GM23338 (cell line): ENCODE measurements around the gene LRRC2. TPM values are rescaled to one million over a fixed set of nuclear protein-coding genes. Genes with fewer than 3 reads are reported as not detected.

Experiments used
- ATAC-seq: fragments of 200-7000 bp; cut with Tn5 transposase; 3 replicates; pipeline ENCODE4 v1.9.1; 2020
- DNase-seq: peaks from one replicate; pipeline ENCODE4 v3.0.0-alpha.2; 2015; ENCODE audit warnings: low spot score
- H2AFZ ChIP-seq: fragments of 200-600 bp; sonication (generic); 2 replicates; pipeline ENCODE4 v1.8.0; 2016; ENCODE audit warnings: antibody characterized with exemption, mild to moderate bottlenecking, moderate library complexity
- H3F3A ChIP-seq: fragments of 200-600 bp; sonication (generic); replicated peaks from 2 replicates; pipeline ENCODE4 v1.8.0; 2017; ENCODE audit warnings: antibody characterized with exemption, mixed run types, low read depth
- H3K27ac ChIP-seq: fragments of 200-600 bp; sonication (generic); 2 replicates; pipeline ENCODE4 v1.6.1; 2016; ENCODE audit warnings: low read depth
- H3K27me3 ChIP-seq: fragments of 200-600 bp; sonication (generic); 2 replicates; pipeline ENCODE4 v1.8.0; 2016; ENCODE audit warnings: mild to moderate bottlenecking, mixed run types, moderate library complexity; ENCODE audit not compliant: insufficient read depth
- H3K36me3 ChIP-seq: fragments of 200-600 bp; sonication (generic); 2 replicates; pipeline ENCODE4 v1.8.0; 2016; ENCODE audit warnings: mild to moderate bottlenecking; ENCODE audit not compliant: insufficient read depth
- H3K4me1 ChIP-seq: fragments of 200-600 bp; sonication (generic); 2 replicates; pipeline ENCODE4 v1.8.0; 2016; ENCODE audit warnings: mild to moderate bottlenecking, moderate library complexity; ENCODE audit not compliant: insufficient read depth
- H3K4me2 ChIP-seq: fragments of 200-600 bp; sonication (generic); 2 replicates; pipeline ENCODE4 v1.7.1; 2017; ENCODE audit warnings: mixed run types
- H3K4me3 ChIP-seq: fragments of 200-600 bp; sonication (generic); 2 replicates; pipeline ENCODE4 v1.6.1; 2016; ENCODE audit warnings: mixed run types
- H3K79me2 ChIP-seq: fragments of 200-600 bp; sonication (generic); replicated peaks from 2 replicates; pipeline ENCODE4 v1.8.0; 2017; ENCODE audit warnings: mild to moderate bottlenecking; ENCODE audit not compliant: insufficient read depth
- H3K9me2 ChIP-seq: fragments of 200-600 bp; sonication (generic); 2 replicates; pipeline ENCODE4 v1.8.0; 2017; ENCODE audit not compliant: insufficient read depth
- H4K20me1 ChIP-seq: fragments of 200-600 bp; sonication (generic); replicated peaks from 2 replicates; pipeline ENCODE4 v1.8.0; 2017; ENCODE audit warnings: mild to moderate bottlenecking; ENCODE audit not compliant: insufficient read depth
- H3K27ac Mint-ChIP-seq: 2 replicates; pipeline ENCODE4 v1.8.0; 2020; ENCODE audit warnings: inconsistent platforms, mild to moderate bottlenecking, moderate library complexity, mixed read lengths
- H3K27me3 Mint-ChIP-seq: 3 replicates; pipeline ENCODE4 v1.8.0; 2022; ENCODE audit warnings: low read depth, mild to moderate bottlenecking, moderate library complexity, mixed read lengths, inconsistent platforms; ENCODE audit not compliant: insufficient read depth, poor library complexity
- H3K36me3 Mint-ChIP-seq: 3 replicates; pipeline ENCODE4 v1.8.0; 2021; ENCODE audit warnings: low read depth, mild to moderate bottlenecking, inconsistent platforms, moderate library complexity, mixed read lengths
- H3K4me1 Mint-ChIP-seq: 3 replicates; pipeline ENCODE4 v1.8.0; 2020; ENCODE audit warnings: mild to moderate bottlenecking, inconsistent platforms, mixed read lengths
- H3K4me3 Mint-ChIP-seq: 3 replicates; pipeline ENCODE4 v1.8.0; 2021; ENCODE audit warnings: moderate library complexity, mild to moderate bottlenecking, inconsistent platforms, mixed read lengths
- H3K9me3 Mint-ChIP-seq: 3 replicates; pipeline ENCODE4 v1.8.0; 2020; ENCODE audit warnings: moderate library complexity, mild to moderate bottlenecking, inconsistent platforms, mixed read lengths
- CREB1 ChIP-seq: fragments of 250-450 bp; sonication (Bioruptor Pico); IDR thresholded peaks from 2 replicates; pipeline ENCODE4 v1.5.0; 2020; ENCODE audit warnings: low read depth, mild to moderate bottlenecking, moderate library complexity
- EZH2 ChIP-seq: fragments of 200-600 bp; sonication (generic); IDR thresholded peaks from one replicate; pipeline ENCODE4 v1.8.0; 2017; ENCODE audit warnings: antibody characterized with exemption, mild to moderate bottlenecking, low read depth; ENCODE audit not compliant: unreplicated experiment
- EZH2phosphoT487 ChIP-seq: fragments of 200-600 bp; sonication (generic); IDR thresholded peaks from one replicate; pipeline ENCODE4 v1.8.1; 2018; ENCODE audit warnings: antibody characterized with exemption; ENCODE audit not compliant: unreplicated experiment
- JUNB ChIP-seq: IDR thresholded peaks from one replicate; pipeline ENCODE4 v1.6.1; 2016; ENCODE audit warnings: antibody characterized with exemption; ENCODE audit not compliant: unreplicated experiment
- NANOG ChIP-seq: IDR thresholded peaks from 2 replicates; pipeline ENCODE4 v1.6.1; 2016; ENCODE audit warnings: antibody characterized with exemption, borderline replicate concordance
- POLR2AphosphoS5 ChIP-seq: IDR thresholded peaks from 2 replicates; pipeline ENCODE4 v1.6.1; 2016; ENCODE audit warnings: antibody characterized with exemption, low read depth
- STAT1 ChIP-seq: IDR thresholded peaks from one replicate; pipeline ENCODE4 v1.6.1; 2016; ENCODE audit warnings: antibody characterized with exemption; ENCODE audit not compliant: unreplicated experiment
- ZNF114 ChIP-seq: fragments of 250-450 bp; sonication (Bioruptor Pico); IDR thresholded peaks from 2 replicates; pipeline ENCODE4 v1.5.0; 2020; ENCODE audit warnings: mild to moderate bottlenecking, moderate library complexity
- ZNF331 ChIP-seq: fragments of 250-450 bp; sonication (Bioruptor Pico); IDR thresholded peaks from 2 replicates; pipeline ENCODE4 v1.5.0; 2020; ENCODE audit warnings: low read depth, mild to moderate bottlenecking, moderate library complexity
- polyA plus RNA-seq: library from polyadenylated mRNA; unstranded; fragments of >200 nt; fragmentation: Nextera tagmentation; extraction: Ambion mirVana; gene quantifications from 2 replicates; pipeline ENCODE4 v1.2.1, GENCODE V29; 2016
- total RNA-seq: library from RNA; depleted of rRNA; stranded (reverse); fragments of >200 nt; shearing (Covaris generic); gene quantifications from 2 replicates; pipeline ENCODE4 v1.2.3, GENCODE V29; 2014
- TF ChIP-seq, protein P1 (sequence below): fragments of 250-450 bp; sonication (Bioruptor Pico); IDR thresholded peaks from 2 replicates; pipeline ENCODE4 v1.5.0; 2020; ENCODE audit warnings: mild to moderate bottlenecking, moderate library complexity
- TF ChIP-seq, protein P2 (sequence below): IDR thresholded peaks from 2 replicates; pipeline ENCODE4 v1.6.1; 2016; ENCODE audit warnings: antibody characterized with exemption
- TF ChIP-seq, protein P3 (sequence below): IDR thresholded peaks from one replicate; pipeline ENCODE4 v1.6.1; 2018; ENCODE audit warnings: antibody characterized with exemption; ENCODE audit not compliant: unreplicated experiment
- TF ChIP-seq, protein P4 (sequence below), 2 experiments: fragments of 200-600 bp in 1 of 2; sonication (generic) in 1 of 2; conservative IDR thresholded peaks; 2 replicates each; pipeline versions ENCODE4 v1.5.1 to v1.6.1; 2016 to 2017; ENCODE audit warnings: antibody characterized with exemption in 2 of 2, low read depth in 2 of 2, mild to moderate bottlenecking in 2 of 2, moderate library complexity in 1 of 2

LRRC2 gene
- total and polyA plus RNA-seq, 2 experiments from 2014 or later, result 6.5 to 7.1 TPM

DNA sequence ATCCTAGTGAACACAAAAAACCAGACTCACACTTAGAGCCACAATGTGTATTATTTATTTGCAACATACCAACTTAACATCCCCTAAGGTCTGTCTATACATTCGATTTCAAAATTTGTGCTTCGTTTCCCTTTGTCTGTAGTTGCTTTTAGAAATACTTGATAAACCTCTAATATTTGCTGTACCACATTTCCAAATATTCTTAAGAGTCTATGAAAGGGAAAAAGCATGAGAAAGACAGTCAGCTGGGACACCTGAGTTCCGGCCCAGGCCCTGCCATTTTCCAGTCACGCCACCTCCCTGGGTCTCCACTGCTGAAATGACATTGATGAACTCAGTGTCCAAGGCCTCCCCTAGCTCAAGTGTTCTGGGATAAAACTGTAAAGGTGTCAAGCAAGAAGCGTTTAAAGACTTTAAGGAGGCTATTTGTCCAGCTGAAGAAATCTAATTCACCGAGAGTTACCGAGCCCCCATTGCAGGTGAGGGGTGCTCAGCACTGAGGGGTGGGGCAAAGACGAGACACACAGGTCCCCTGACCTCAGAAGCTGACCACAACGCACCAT is 26.6 kb downstream of the LRRC2 start:
- Histone ChIP-seq H4K20me1 (no peaks in the 10 kb centered on the region), H3K79me2 (no peaks in the 10 kb centered on the region), H3K4me2 (no peak overlapping the region), H3K9me2 (0 out of 2 replicates have a peak, but pooled peaks cover 2% of the 10 kb centered on the region), H3K36me3 (0 out of 2 replicates have a peak, but pooled peaks cover 3% of the 10 kb centered on the region), H3K4me1 (peaks cover 14% of the 10 kb centered on the region), H3F3A (no peaks in the 10 kb centered on the region), H3K4me3 (no peak overlapping the region), H3K27ac (no peak overlapping the region), H3K27me3 (no peaks in the 10 kb centered on the region), H2AFZ (no peak overlapping the region)
- DNase-seq, result no peak
- peaks cover 23% of the 10 kb centered on the region for H3K4me1 Mint-ChIP-seq
- no peak overlapping the region for H3K27ac Mint-ChIP-seq
- H3K27me3 Mint-ChIP-seq, result peaks cover 9% of the 10 kb centered on the region
- TF ChIP-seq, protein P1, sequence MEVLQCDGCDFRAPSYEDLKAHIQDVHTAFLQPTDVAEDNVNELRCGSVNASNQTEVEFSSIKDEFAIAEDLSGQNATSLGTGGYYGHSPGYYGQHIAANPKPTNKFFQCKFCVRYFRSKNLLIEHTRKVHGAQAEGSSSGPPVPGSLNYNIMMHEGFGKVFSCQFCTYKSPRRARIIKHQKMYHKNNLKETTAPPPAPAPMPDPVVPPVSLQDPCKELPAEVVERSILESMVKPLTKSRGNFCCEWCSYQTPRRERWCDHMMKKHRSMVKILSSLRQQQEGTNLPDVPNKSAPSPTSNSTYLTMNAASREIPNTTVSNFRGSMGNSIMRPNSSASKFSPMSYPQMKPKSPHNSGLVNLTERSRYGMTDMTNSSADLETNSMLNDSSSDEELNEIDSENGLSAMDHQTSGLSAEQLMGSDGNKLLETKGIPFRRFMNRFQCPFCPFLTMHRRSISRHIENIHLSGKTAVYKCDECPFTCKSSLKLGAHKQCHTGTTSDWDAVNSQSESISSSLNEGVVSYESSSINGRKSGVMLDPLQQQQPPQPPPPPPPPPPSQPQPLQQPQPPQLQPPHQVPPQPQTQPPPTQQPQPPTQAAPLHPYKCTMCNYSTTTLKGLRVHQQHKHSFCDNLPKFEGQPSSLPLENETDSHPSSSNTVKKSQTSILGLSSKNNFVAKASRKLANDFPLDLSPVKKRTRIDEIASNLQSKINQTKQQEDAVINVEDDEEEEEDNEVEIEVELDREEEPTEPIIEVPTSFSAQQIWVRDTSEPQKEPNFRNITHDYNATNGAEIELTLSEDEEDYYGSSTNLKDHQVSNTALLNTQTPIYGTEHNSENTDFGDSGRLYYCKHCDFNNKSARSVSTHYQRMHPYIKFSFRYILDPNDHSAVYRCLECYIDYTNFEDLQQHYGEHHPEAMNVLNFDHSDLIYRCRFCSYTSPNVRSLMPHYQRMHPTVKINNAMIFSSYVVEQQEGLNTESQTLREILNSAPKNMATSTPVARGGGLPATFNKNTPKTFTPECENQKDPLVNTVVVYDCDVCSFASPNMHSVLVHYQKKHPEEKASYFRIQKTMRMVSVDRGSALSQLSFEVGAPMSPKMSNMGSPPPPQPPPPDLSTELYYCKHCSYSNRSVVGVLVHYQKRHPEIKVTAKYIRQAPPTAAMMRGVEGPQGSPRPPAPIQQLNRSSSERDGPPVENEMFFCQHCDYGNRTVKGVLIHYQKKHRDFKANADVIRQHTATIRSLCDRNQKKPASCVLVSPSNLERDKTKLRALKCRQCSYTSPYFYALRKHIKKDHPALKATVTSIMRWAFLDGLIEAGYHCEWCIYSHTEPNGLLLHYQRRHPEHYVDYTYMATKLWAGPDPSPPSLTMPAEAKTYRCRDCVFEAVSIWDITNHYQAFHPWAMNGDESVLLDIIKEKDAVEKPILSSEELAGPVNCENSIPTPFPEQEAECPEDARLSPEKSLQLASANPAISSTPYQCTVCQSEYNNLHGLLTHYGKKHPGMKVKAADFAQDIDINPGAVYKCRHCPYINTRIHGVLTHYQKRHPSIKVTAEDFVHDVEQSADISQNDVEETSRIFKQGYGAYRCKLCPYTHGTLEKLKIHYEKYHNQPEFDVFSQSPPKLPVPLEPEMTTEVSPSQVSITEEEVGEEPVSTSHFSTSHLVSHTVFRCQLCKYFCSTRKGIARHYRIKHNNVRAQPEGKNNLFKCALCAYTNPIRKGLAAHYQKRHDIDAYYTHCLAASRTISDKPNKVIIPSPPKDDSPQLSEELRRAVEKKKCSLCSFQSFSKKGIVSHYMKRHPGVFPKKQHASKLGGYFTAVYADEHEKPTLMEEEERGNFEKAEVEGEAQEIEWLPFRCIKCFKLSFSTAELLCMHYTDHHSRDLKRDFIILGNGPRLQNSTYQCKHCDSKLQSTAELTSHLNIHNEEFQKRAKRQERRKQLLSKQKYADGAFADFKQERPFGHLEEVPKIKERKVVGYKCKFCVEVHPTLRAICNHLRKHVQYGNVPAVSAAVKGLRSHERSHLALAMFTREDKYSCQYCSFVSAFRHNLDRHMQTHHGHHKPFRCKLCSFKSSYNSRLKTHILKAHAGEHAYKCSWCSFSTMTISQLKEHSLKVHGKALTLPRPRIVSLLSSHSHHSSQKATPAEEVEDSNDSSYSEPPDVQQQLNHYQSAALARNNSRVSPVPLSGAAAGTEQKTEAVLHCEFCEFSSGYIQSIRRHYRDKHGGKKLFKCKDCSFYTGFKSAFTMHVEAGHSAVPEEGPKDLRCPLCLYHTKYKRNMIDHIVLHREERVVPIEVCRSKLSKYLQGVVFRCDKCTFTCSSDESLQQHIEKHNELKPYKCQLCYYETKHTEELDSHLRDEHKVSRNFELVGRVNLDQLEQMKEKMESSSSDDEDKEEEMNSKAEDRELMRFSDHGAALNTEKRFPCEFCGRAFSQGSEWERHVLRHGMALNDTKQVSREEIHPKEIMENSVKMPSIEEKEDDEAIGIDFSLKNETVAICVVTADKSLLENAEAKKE (CRISPR knock-in tag), result no peak
- TF ChIP-seq EZH2 (no peak), ZNF114 (CRISPR knock-in tag) (no peak), EZH2phosphoT487 (no peak), CREB1 (CRISPR knock-in tag) (no peak), ZNF331 (CRISPR knock-in tag) (no peak), NANOG (no peak), STAT1 (no peak), JUNB (no peak), POLR2AphosphoS5 (no peak)
- TF ChIP-seq, protein P2, sequence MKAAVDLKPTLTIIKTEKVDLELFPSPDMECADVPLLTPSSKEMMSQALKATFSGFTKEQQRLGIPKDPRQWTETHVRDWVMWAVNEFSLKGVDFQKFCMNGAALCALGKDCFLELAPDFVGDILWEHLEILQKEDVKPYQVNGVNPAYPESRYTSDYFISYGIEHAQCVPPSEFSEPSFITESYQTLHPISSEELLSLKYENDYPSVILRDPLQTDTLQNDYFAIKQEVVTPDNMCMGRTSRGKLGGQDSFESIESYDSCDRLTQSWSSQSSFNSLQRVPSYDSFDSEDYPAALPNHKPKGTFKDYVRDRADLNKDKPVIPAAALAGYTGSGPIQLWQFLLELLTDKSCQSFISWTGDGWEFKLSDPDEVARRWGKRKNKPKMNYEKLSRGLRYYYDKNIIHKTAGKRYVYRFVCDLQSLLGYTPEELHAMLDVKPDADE, result no peak
- TF ChIP-seq, protein P3, sequence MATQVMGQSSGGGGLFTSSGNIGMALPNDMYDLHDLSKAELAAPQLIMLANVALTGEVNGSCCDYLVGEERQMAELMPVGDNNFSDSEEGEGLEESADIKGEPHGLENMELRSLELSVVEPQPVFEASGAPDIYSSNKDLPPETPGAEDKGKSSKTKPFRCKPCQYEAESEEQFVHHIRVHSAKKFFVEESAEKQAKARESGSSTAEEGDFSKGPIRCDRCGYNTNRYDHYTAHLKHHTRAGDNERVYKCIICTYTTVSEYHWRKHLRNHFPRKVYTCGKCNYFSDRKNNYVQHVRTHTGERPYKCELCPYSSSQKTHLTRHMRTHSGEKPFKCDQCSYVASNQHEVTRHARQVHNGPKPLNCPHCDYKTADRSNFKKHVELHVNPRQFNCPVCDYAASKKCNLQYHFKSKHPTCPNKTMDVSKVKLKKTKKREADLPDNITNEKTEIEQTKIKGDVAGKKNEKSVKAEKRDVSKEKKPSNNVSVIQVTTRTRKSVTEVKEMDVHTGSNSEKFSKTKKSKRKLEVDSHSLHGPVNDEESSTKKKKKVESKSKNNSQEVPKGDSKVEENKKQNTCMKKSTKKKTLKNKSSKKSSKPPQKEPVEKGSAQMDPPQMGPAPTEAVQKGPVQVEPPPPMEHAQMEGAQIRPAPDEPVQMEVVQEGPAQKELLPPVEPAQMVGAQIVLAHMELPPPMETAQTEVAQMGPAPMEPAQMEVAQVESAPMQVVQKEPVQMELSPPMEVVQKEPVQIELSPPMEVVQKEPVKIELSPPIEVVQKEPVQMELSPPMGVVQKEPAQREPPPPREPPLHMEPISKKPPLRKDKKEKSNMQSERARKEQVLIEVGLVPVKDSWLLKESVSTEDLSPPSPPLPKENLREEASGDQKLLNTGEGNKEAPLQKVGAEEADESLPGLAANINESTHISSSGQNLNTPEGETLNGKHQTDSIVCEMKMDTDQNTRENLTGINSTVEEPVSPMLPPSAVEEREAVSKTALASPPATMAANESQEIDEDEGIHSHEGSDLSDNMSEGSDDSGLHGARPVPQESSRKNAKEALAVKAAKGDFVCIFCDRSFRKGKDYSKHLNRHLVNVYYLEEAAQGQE, result no peak
- TF ChIP-seq, protein P4, sequence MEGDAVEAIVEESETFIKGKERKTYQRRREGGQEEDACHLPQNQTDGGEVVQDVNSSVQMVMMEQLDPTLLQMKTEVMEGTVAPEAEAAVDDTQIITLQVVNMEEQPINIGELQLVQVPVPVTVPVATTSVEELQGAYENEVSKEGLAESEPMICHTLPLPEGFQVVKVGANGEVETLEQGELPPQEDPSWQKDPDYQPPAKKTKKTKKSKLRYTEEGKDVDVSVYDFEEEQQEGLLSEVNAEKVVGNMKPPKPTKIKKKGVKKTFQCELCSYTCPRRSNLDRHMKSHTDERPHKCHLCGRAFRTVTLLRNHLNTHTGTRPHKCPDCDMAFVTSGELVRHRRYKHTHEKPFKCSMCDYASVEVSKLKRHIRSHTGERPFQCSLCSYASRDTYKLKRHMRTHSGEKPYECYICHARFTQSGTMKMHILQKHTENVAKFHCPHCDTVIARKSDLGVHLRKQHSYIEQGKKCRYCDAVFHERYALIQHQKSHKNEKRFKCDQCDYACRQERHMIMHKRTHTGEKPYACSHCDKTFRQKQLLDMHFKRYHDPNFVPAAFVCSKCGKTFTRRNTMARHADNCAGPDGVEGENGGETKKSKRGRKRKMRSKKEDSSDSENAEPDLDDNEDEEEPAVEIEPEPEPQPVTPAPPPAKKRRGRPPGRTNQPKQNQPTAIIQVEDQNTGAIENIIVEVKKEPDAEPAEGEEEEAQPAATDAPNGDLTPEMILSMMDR (conservative IDR thresholded peaks at IDR 0.05; ENCODE audit: low read depth in 2 of 2), result no peak
- no peak overlapping the region for H3K4me3 Mint-ChIP-seq
- peaks cover 10% of the 10 kb centered on the region for H3K36me3 Mint-ChIP-seq
- ATAC-seq, result no peak
- H3K9me3 Mint-ChIP-seq, result no peaks in the 10 kb centered on the region
